ENCODE results near the gene SPAG16. TPM values are rescaled to one million over a fixed set of nuclear protein-coding genes. Genes with fewer than 3 reads are reported as not detected.
"Not testable (repeated sequence)": the region's sequence is repeated elsewhere in the genome, so short reads cannot be mapped to it uniquely, and the experiment has no call there.

Gene SPAG16
- total RNA-seq, 1 experiment from 2014 or later = 38.4 TPM

DNA sequence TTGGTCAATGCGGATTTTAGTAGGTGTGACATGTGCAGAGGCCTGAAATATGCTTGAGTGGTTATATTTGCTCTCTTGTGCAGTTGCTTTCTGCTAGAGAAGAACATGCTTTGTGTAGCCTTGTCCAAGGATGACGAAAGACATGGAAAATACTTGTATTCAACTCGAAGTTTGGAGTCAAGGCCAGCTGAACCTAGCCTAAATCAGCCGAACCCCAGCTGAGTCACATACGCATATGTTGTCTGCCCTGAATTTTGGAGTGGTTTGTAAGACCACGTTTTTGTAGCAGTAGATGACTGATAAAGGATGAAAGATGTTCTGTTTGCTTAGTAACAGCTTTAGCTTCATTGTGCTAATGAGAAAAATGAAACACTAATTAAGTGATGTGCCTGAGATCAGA is 22.5 kb upstream of the SPAG16 start:
- DNase-seq (ENCODE audit: low read depth) = no peak
- in situ Hi-C loops (cut with HindIII; ENCODE audit: low pct_unique_long_range_greater_than_20kb, low sequenced_read_pairs) = no loop called here

DNA sequence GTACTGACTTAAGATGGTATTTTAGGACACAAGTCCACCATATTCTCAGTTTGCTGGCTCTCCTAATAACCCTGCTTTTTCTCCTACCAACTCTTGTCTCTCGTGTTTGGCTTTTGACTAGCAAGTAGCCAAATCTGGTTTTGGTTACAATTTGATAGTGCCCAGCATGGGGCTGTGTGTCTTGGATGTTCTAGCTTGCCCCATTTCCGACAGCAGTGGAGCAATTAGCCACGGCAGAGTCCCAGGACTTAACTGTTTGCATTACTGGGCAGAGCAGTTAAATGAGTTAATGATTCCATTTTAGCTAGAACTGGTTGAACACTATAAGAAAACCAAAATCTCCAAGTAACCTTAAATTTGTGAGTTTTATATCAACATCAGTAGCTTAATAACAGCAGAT is 18.6 kb upstream of the SPAG16 start:
- in situ Hi-C loops (cut with HindIII; ENCODE audit: low pct_unique_long_range_greater_than_20kb, low sequenced_read_pairs) = no loop called here
- no peak for DNase-seq (ENCODE audit: low read depth)

GRCh38 chr2:213266421-213266820 is 17.8 kb upstream of the SPAG16 start:
- no peak for DNase-seq (ENCODE audit: low read depth)
- in situ Hi-C loops (cut with HindIII; ENCODE audit: low pct_unique_long_range_greater_than_20kb, low sequenced_read_pairs) = no loop called here

GRCh38 chr2:213271947-213272346 is 12.3 kb upstream of the SPAG16 start:
- in situ Hi-C loops (cut with HindIII; ENCODE audit: low pct_unique_long_range_greater_than_20kb, low sequenced_read_pairs) = no loop called here
- no peak for DNase-seq (ENCODE audit: low read depth)

DNA sequence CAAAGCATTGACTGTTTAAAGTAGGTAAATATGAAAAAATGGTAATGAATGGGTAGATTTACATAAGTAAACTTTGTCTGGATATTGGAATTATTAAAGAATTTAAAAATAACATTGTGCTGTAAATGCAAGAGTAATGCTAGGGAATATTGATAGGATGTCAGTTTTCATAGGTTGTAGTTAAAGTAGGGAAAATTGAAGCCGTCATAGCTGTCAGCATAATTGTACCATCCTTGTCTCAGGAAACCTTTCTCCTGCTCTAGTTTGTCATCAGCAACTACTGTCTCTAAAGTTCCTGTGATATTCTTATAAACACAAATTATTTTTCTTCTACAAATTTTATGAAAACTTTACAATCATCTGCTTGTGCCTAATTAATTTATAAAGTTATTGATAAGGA is 10.1 kb upstream of the SPAG16 start:
- in situ Hi-C loops (cut with HindIII; ENCODE audit: low pct_unique_long_range_greater_than_20kb, low sequenced_read_pairs) = no loop called here

GRCh38 chr2:213275265-213275664 is 9.0 kb upstream of the SPAG16 start:
- in situ Hi-C loops (cut with HindIII; ENCODE audit: low pct_unique_long_range_greater_than_20kb, low sequenced_read_pairs) = no loop called here
- no peak for DNase-seq (ENCODE audit: low read depth)

More for the DNA sequence above, 10.1 kb upstream of the SPAG16 start:
- DNase-seq (ENCODE audit: low read depth) = no peak

DNA sequence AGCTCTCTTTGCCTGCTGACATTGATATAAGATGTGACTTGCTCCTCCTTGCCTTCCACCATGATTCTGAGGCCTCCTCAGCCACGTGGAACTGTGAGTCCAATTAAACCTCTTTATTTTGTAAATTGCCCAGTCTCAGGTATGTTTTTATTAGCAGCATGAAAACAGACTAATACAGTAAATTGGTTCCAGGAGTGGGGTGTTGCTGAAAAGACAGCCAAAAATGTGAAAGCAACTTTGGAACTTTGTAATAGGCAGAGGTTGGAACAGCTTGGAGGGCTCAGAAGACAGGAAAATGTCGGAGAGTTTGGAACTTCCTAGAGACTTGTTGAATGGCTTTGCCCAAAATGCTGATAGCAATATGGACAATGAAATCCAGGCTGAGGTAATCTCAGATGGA is 7.1 kb upstream of the SPAG16 start:
- in situ Hi-C loops (cut with HindIII; ENCODE audit: low pct_unique_long_range_greater_than_20kb, low sequenced_read_pairs); DNase-seq (ENCODE audit: low read depth): not testable (repeated sequence)

DNA sequence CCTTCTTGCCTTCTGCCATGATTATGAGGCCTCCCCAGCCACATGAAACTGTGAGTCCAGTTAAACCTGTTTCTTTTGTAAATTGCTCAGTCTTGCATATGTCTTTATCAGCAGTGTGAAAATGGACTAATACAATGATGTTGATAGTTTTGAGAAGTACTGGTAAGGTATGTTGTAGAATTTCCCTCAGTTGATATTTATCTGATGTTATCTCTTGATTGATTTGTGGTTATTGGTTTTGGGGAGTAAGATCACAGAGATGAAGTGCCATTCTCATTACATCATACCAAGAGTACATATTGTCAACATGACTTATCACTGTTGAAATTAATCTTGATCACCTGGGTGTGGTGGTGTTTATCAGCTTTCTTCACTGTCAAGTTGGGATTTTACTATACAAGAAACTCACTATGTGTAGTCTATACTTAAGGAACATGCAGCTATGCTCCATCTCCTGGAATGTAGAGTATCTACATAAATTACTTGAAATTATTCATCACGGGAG is 5.1 kb upstream of the SPAG16 start:
- no peak for DNase-seq (ENCODE audit: low read depth)
- in situ Hi-C loops (cut with HindIII; ENCODE audit: low pct_unique_long_range_greater_than_20kb, low sequenced_read_pairs) = no loop called here

DNA sequence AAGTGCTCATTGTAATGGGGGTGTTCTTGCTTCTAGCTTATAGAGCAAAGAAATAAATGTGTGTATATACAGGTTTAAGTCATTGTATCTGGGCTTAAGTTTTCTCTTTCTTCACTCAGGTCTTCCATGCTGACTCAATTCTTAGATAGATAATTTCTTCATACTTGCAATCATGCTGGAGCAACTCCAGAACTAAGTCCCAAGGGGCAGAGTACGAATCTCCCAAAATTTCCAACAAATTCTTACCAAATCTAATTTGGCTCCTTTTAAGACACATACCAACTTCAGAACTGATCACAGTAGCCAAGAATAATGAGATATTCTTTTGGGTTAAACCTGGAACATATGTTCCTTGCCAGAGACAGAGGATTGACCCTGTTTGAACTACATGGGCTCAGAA is 4.3 kb upstream of the SPAG16 start:
- no peak for DNase-seq (ENCODE audit: low read depth)
- in situ Hi-C loops (cut with HindIII; ENCODE audit: low pct_unique_long_range_greater_than_20kb, low sequenced_read_pairs) = no loop called here

DNA sequence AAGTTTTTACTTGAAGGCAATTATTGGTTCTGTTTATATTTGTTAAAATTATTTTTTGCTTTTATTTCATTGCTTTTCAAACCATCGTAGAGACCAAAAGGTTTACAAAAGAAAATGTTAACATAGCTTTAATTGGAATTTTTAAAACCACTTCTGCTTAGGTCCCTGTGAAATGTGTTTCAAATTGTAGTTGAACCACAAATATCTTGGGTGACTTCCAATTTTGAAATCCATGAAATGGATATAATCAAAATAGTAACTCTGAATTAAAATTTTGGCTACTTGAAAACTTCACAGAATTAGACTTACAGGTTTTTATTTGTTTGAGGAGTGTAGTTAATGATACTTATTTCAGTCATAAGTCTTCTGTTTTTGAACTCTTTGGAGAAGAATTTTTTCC is 3.1 kb upstream of the SPAG16 start:
- DNase-seq (ENCODE audit: low read depth) = no peak
- in situ Hi-C loops (cut with HindIII; ENCODE audit: low pct_unique_long_range_greater_than_20kb, low sequenced_read_pairs) = no loop called here

GRCh38 chr2:213285404-213285803 is 1.1 kb downstream of the SPAG16 start:
- DNase-seq (ENCODE audit: low read depth) = no peak
- in situ Hi-C loops (cut with HindIII; ENCODE audit: low pct_unique_long_range_greater_than_20kb, low sequenced_read_pairs) = no loop called here

DNA sequence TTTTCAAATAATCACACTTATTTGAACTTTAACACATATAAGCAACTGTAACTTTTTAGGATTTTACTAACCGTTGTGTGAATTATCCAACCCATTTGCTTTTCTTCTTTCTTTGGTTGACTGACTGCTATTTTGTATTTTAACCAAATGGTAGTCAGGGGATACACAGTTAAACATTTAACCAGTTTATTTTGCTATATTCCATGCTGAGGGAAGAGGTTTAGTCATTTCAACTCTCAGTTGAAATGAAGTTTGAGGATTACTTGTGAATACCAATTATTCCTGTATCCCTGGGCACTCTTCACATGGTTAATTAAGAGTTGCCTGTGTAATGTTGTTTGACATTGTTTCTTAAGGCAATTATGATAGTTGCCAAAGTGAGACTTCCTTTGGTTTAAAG is 1.9 kb downstream of the SPAG16 start:
- in situ Hi-C loops (cut with HindIII; ENCODE audit: low pct_unique_long_range_greater_than_20kb, low sequenced_read_pairs) = no loop called here
- peak; percentile 20 for DNase-seq (ENCODE audit: low read depth)

GRCh38 chr2:213288913-213289700 is 4.8 kb downstream of the SPAG16 start:
- in situ Hi-C loops (cut with HindIII; ENCODE audit: low pct_unique_long_range_greater_than_20kb, low sequenced_read_pairs) = no loop called here
- DNase-seq (ENCODE audit: low read depth) = peak; percentile 23

- in situ Hi-C loops (cut with HindIII; ENCODE audit: low pct_unique_long_range_greater_than_20kb, low sequenced_read_pairs) = no loop called here
- no peak for DNase-seq (ENCODE audit: low read depth)
Observed at GRCh38 chr2:213290501-213290900, 6.2 kb downstream of the SPAG16 start.

- in situ Hi-C loops (cut with HindIII; ENCODE audit: low pct_unique_long_range_greater_than_20kb, low sequenced_read_pairs) = no loop called here
- no peak for DNase-seq (ENCODE audit: low read depth)
Observed at GRCh38 chr2:213296270-213296669, 12.0 kb downstream of the SPAG16 start.

- in situ Hi-C loops (cut with HindIII; ENCODE audit: low pct_unique_long_range_greater_than_20kb, low sequenced_read_pairs) = no loop called here
- peak; percentile 66 for DNase-seq (ENCODE audit: low read depth)
Observed at GRCh38 chr2:213306316-213306942, 22.2 kb downstream of the SPAG16 start.

DNA sequence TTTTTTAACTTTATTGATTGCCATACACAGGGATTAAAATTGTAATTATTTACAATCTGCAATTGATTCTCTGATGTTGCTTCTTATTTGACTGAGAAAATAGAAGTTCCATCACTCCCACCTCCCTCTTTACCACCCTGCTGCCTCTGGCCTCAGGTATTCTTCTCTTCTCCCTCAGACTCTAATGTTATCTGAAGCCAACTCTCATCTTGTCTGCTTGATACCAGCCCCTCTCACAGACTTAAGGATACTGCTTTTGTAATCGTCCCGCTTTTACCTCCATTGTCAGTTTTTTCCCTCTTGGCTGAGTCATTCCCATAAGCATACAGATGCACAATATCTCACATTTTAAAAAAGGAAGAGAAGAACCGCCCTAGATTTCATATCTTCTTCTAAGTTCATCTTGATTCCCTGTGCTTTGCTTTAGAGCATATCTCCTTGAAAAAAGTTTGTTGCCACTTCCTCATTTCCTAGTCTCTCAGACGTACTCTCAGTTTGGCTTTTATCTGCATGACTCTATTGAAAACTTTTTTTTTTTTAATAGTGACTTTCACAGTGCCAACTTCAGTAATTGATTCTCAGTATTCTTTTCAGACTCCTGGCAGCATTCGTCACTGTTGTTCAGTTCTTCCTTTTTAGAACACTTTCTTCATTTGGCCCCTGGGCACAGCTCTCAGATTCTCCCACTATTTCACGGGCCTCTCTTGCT is 31.1 kb downstream of the SPAG16 start:
- no peak for DNase-seq (ENCODE audit: low read depth)
- in situ Hi-C loops (cut with HindIII; ENCODE audit: low pct_unique_long_range_greater_than_20kb, low sequenced_read_pairs) = no loop called here

DNA sequence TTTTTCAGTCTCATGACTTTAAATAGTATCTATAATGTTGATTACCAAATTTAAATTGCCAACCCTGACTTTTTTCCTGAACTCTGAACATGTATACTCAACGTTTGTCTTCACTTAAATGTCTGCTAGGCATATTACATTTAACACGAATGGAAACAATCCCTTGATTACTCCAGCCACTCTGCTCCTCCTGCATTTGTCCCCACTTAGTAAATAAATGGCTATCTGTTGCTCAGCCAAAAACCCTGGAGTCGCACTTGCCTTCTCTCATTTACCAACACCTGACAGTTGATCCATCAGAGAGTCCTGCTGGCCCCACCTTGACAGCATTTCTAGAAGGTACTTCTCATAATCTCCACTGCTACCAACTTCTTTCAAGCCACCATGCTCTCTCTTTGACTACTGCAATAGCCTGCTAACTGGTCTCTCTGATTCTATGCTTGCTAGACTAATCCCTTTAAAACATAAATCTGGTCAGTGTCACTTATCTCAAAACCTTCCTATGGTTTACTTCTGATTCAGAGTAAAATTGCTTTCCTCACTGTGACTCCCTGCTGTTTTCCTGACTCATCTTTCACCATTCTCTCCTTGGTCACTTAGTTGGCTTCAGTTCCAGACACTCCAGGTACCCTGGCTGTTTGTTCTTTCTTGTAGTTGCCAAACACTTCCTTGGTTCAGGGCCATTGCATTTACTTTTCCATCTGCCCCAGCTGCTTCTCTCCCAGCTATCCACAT is 31.9 kb downstream of the SPAG16 start:
- peak; percentile 39 for DNase-seq (ENCODE audit: low read depth)
- in situ Hi-C loops (cut with HindIII; ENCODE audit: low pct_unique_long_range_greater_than_20kb, low sequenced_read_pairs) = no loop called here

- in situ Hi-C loops (cut with HindIII; ENCODE audit: low pct_unique_long_range_greater_than_20kb, low sequenced_read_pairs) = no loop called here
- no peak for DNase-seq (ENCODE audit: low read depth)
Observed at GRCh38 chr2:213317929-213318328, 33.7 kb downstream of the SPAG16 start.
